HG03064 (cell line): ENCODE results near the gene CCDC158.
"Not testable (repeated sequence)": the region's sequence is repeated elsewhere in the genome, so short reads cannot be mapped to it uniquely, and the experiment has no call there.

Experiments
- ATAC-seq: cut with Tn5 transposase; IDR thresholded peaks from one replicate; pipeline ENCODE4 v1.9.1; 2021; ENCODE audit warnings: low read depth; ENCODE audit not compliant: unreplicated experiment

Gene CCDC158

GRCh38 chr4:76283900-76284299, 137.0 kb downstream of the CCDC158 start:
- no peak for ATAC-seq

GRCh38 chr4:76282941-76283689, 137.8 kb downstream of the CCDC158 start:
- no peak for ATAC-seq

- not testable (repeated sequence) for ATAC-seq
These were observed 139.3 kb downstream of the CCDC158 start for GRCh38 chr4:76281594-76281993.

GRCh38 chr4:76280488-76281441, 140.2 kb downstream of the CCDC158 start:
- ATAC-seq: no peak

- no peak for ATAC-seq
These were observed 141.5 kb downstream of the CCDC158 start for GRCh38 chr4:76279462-76279861.

- no peak for ATAC-seq
These were observed 142.4 kb downstream of the CCDC158 start for GRCh38 chr4:76278583-76278982.

GRCh38 chr4:76277667-76278066, 143.3 kb downstream of the CCDC158 start:
- ATAC-seq: no peak

- ATAC-seq: no peak
These were observed 144.1 kb downstream of the CCDC158 start for GRCh38 chr4:76276813-76277212.

- ATAC-seq: no peak
These were observed 145.3 kb downstream of the CCDC158 start for GRCh38 chr4:76275486-76276124.

GRCh38 chr4:76272999-76273398, 147.9 kb downstream of the CCDC158 start:
- ATAC-seq: no peak

- ATAC-seq: no peak
These were observed 148.4 kb downstream of the CCDC158 start for GRCh38 chr4:76272582-76272981.

- no peak for ATAC-seq
These were observed 148.9 kb downstream of the CCDC158 start for GRCh38 chr4:76272073-76272472.

GRCh38 chr4:76271248-76271647, 149.7 kb downstream of the CCDC158 start:
- no peak for ATAC-seq

- no peak for ATAC-seq
These were observed 150.4 kb downstream of the CCDC158 start for GRCh38 chr4:76270244-76271175.

GRCh38 chr4:76267811-76268210, 153.1 kb downstream of the CCDC158 start:
- no peak for ATAC-seq

- no peak for ATAC-seq
These were observed 154.3 kb downstream of the CCDC158 start for GRCh38 chr4:76266627-76267026.

- ATAC-seq: no peak
These were observed 155.2 kb downstream of the CCDC158 start for GRCh38 chr4:76265631-76266218.
